Measurements from ENCODE around the gene LMCD1.

DNA sequence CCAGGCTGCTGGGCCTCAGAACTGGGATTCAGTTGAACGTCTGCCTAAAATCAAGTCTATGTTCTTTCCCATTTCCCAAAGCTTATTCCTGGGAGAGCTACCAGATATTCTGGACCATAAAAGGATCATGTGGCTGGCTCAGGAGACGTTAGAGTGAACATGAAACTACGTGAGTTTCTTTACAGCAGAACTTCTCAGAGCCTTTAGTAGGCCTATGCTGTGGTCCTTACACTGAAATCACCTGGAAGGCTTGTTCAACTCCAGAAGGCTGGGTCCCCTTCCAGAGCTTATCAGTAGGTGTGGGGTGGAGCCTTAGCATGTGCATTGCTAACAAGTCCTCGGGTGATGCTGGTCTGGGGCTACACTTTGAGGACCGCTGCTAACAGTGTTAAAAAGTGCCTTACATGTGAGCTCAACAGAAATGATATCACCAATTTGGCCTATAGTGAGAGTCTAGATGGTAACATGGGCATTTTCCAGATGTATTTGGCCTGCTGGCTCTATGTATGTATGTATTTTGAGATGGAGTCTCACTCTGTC lies 50.7 kb downstream of the LMCD1 start:
- TF ChIP-seq, protein P1, sequence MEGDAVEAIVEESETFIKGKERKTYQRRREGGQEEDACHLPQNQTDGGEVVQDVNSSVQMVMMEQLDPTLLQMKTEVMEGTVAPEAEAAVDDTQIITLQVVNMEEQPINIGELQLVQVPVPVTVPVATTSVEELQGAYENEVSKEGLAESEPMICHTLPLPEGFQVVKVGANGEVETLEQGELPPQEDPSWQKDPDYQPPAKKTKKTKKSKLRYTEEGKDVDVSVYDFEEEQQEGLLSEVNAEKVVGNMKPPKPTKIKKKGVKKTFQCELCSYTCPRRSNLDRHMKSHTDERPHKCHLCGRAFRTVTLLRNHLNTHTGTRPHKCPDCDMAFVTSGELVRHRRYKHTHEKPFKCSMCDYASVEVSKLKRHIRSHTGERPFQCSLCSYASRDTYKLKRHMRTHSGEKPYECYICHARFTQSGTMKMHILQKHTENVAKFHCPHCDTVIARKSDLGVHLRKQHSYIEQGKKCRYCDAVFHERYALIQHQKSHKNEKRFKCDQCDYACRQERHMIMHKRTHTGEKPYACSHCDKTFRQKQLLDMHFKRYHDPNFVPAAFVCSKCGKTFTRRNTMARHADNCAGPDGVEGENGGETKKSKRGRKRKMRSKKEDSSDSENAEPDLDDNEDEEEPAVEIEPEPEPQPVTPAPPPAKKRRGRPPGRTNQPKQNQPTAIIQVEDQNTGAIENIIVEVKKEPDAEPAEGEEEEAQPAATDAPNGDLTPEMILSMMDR (IDR thresholded peaks at IDR 0.05), result no peak
- TF ChIP-seq POLR2A (IDR thresholded peaks at IDR 0.05), result no peak
